IPS-15b (cell line): Measurements from ENCODE around the gene AGPAT4.
"Not testable (repeated sequence)": the region's sequence is repeated elsewhere in the genome, so short reads cannot be mapped to it uniquely, and the experiment has no call there.

ENCODE experiments used
- H3K27me3 ChIP-seq: one replicate; pipeline ENCODE4 v1.6.1; 2013; ENCODE audit warnings: low read length; ENCODE audit not compliant: control insufficient read depth, insufficient read depth
- H3K36me3 ChIP-seq: one replicate; pipeline ENCODE4 v1.6.1; 2013; ENCODE audit warnings: low read length; ENCODE audit not compliant: control insufficient read depth, insufficient read depth
- H3K4me1 ChIP-seq: one replicate; pipeline ENCODE4 v1.6.1; 2013; ENCODE audit warnings: mild to moderate bottlenecking, low read length; ENCODE audit not compliant: control insufficient read depth, insufficient read depth
- H3K4me3 ChIP-seq: one replicate; pipeline ENCODE4 v1.5.1; 2013; ENCODE audit warnings: low read depth, low read length
- H3K9ac ChIP-seq: one replicate; pipeline ENCODE4 v1.6.1; 2013; ENCODE audit warnings: low read depth, mild to moderate bottlenecking, low read length
- H3K9me3 ChIP-seq: one replicate; pipeline ENCODE4 v1.6.1; 2013; ENCODE audit warnings: mild to moderate bottlenecking, low read length; ENCODE audit not compliant: control insufficient read depth, insufficient read depth

The AGPAT4 gene

GRCh38 chr6:161123319-161123718 is 150.5 kb downstream of the AGPAT4 start:
- not testable (repeated sequence) for H3K9me3 ChIP-seq, H3K27me3 ChIP-seq, H3K9ac ChIP-seq, H3K36me3 ChIP-seq, H3K4me3 ChIP-seq, H3K4me1 ChIP-seq

GRCh38 chr6:161117942-161118341 is 155.9 kb downstream of the AGPAT4 start:
- no peaks in the 10 kb centered on the region for H3K4me1 ChIP-seq
- H3K4me3 ChIP-seq = no peak overlapping the region
- H3K9me3 ChIP-seq = no peaks in the 10 kb centered on the region
- peaks cover 5% of the 10 kb centered on the region for H3K36me3 ChIP-seq
- no peaks in the 10 kb centered on the region for H3K27me3 ChIP-seq
- no peak overlapping the region for H3K9ac ChIP-seq

- Histone ChIP-seq H3K9ac (no peak overlapping the region), H3K36me3 (peaks cover 5% of the 10 kb centered on the region), H3K4me3 (no peak overlapping the region), H3K27me3 (no peaks in the 10 kb centered on the region), H3K9me3 (no peaks in the 10 kb centered on the region), H3K4me1 (no peaks in the 10 kb centered on the region)
Measured at GRCh38 chr6:161117308-161117707, 156.6 kb downstream of the AGPAT4 start.

DNA sequence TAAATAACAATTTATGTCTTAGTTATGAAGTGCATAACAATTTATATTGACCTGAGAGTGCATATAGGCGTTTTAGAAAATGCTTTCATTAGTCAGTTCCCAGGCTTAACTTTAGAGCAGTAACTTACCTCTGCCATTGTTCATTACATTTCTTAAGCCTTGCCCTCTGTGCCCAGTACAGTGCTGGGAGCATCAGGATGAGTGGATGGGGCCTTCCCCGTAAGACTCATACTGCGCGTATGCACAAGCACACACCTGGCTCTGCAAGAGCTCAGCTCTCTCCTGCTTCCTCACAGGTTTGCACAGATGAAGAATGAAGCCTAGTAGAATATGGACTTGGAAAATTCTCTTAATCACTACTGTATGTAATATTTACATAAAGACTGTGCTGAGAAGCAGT is 157.3 kb downstream of the AGPAT4 start:
- Histone ChIP-seq H3K9ac (no peak overlapping the region), H3K36me3 (peaks cover 10% of the 10 kb centered on the region), H3K9me3 (no peaks in the 10 kb centered on the region), H3K4me1 (no peaks in the 10 kb centered on the region), H3K27me3 (no peaks in the 10 kb centered on the region), H3K4me3 (no peak overlapping the region)

DNA sequence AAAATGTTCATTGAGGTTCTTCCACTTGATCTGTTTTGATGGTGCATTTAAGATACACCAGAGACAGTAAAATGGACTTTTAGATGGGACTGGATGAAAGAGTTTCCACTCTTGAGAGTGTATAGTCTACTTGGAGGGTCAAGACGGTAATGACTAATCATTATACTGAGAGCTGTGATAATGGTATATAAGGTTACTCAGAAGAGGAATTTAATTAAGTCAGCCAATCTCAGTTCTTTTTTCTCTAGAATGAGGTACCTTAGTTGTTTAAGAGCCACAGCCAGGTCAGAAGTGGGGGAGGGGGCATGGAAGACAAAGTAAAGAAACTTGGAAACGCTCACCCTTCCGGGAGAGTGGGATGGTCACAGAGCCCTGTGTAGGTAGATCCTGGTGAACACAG is 158.4 kb downstream of the AGPAT4 start:
- no peaks in the 10 kb centered on the region for H3K9me3 ChIP-seq
- no peak overlapping the region for H3K4me3 ChIP-seq
- no peaks in the 10 kb centered on the region for H3K4me1 ChIP-seq
- H3K9ac ChIP-seq = no peak overlapping the region
- peaks cover 17% of the 10 kb centered on the region for H3K36me3 ChIP-seq
- H3K27me3 ChIP-seq = no peaks in the 10 kb centered on the region

DNA sequence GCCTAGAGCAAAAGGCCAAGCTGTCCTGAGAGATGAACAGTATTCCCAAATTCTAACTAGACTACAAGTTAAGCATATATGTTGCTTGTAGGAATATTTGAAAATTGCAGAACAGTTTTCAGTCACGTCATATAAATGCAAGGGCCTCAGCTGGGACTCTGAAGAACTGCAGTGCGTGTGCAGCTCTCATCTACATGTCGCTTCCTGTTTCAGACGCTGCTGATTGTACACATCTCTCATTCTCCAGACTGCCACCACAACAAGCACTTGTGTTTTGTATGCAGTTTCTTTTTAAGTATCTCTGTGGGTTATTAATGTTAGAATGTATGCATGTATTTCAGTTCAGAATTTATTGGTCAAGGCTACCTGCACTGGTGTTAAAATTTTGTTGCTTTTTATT is 162.6 kb downstream of the AGPAT4 start:
- Histone ChIP-seq H3K4me1 (no peaks in the 10 kb centered on the region), H3K9me3 (no peaks in the 10 kb centered on the region), H3K27me3 (no peaks in the 10 kb centered on the region), H3K9ac (no peak overlapping the region), H3K4me3 (no peak overlapping the region), H3K36me3 (peaks cover 40% of the 10 kb centered on the region)

- Histone ChIP-seq H3K36me3 (peaks cover 40% of the 10 kb centered on the region), H3K4me3 (no peak overlapping the region), H3K9me3 (no peaks in the 10 kb centered on the region), H3K9ac (no peak overlapping the region), H3K4me1 (no peaks in the 10 kb centered on the region), H3K27me3 (no peaks in the 10 kb centered on the region)
Measured at GRCh38 chr6:161110028-161110779, 163.7 kb downstream of the AGPAT4 start.

DNA sequence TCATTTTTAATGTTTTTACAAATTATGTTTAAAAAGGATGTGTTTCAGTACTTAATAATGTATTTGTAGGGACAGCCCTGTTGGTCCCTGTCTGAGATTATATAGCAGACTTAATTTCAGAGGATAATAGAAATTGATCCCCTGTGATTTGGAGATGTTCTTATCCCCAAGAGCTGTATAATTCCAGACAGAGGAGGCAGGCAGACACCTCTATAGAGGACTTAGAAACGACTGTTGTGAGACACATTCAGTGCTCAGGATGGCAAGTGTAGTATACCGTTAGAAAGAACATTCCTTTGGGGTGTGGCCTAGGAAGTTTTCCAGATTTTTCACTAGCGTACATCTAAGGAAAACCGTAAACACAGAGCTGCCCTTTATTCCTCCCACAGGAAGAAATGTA is 164.5 kb downstream of the AGPAT4 start:
- no peaks in the 10 kb centered on the region for H3K9me3 ChIP-seq
- H3K27me3 ChIP-seq = no peaks in the 10 kb centered on the region
- peaks cover 40% of the 10 kb centered on the region for H3K36me3 ChIP-seq
- H3K9ac ChIP-seq = no peak overlapping the region
- H3K4me3 ChIP-seq = no peak overlapping the region
- no peaks in the 10 kb centered on the region for H3K4me1 ChIP-seq

- Histone ChIP-seq H3K9me3 (no peaks in the 10 kb centered on the region), H3K27me3 (no peaks in the 10 kb centered on the region), H3K4me3 (no peak overlapping the region), H3K4me1 (no peaks in the 10 kb centered on the region), H3K36me3 (peaks cover 40% of the 10 kb centered on the region), H3K9ac (no peak overlapping the region)
Measured at GRCh38 chr6:161108916-161109315, 164.9 kb downstream of the AGPAT4 start.

GRCh38 chr6:161107779-161108730 is 165.8 kb downstream of the AGPAT4 start:
- Histone ChIP-seq H3K4me1 (no peaks in the 10 kb centered on the region), H3K4me3 (no peak overlapping the region), H3K9me3 (no peaks in the 10 kb centered on the region), H3K36me3 (peaks cover 36% of the 10 kb centered on the region), H3K9ac (no peak overlapping the region), H3K27me3 (no peaks in the 10 kb centered on the region)

GRCh38 chr6:161105408-161105807 is 168.5 kb downstream of the AGPAT4 start:
- Histone ChIP-seq H3K9me3 (no peaks in the 10 kb centered on the region), H3K4me1 (no peaks in the 10 kb centered on the region), H3K4me3 (no peak overlapping the region), H3K9ac (no peak overlapping the region), H3K27me3 (no peaks in the 10 kb centered on the region), H3K36me3 (peaks cover 23% of the 10 kb centered on the region)

GRCh38 chr6:161104966-161105365 is 168.9 kb downstream of the AGPAT4 start:
- Histone ChIP-seq H3K36me3 (peaks cover 19% of the 10 kb centered on the region), H3K4me3 (no peak overlapping the region), H3K27me3 (no peaks in the 10 kb centered on the region), H3K9me3 (no peaks in the 10 kb centered on the region), H3K4me1 (no peaks in the 10 kb centered on the region), H3K9ac (no peak overlapping the region)
